Dendritic cell treated with granulocyte-macrophage colony-stimulating factor and Interleukin-4, amounts not matched to agents 40 ng/mL and 50 ng/mL, for 4 days (primary cell): ENCODE measurements around the gene GRAP.

Source experiments
- H3K27ac Mint-ChIP-seq: one replicate; pipeline ENCODE4 v1.8.0; 2022; ENCODE audit warnings: mild to moderate bottlenecking, mixed read lengths
- H3K27me3 Mint-ChIP-seq: one replicate; pipeline ENCODE4 v1.8.0; 2022; ENCODE audit warnings: mild to moderate bottlenecking, mixed read lengths
- H3K36me3 Mint-ChIP-seq: one replicate; pipeline ENCODE4 v1.8.0; 2022; ENCODE audit warnings: low read depth, mixed read lengths
- H3K4me1 Mint-ChIP-seq: one replicate; pipeline ENCODE4 v1.8.0; 2022; ENCODE audit warnings: low read depth, mixed read lengths
- H3K4me3 Mint-ChIP-seq: one replicate; pipeline ENCODE4 v1.8.0; 2022; ENCODE audit warnings: mild to moderate bottlenecking, moderate library complexity, mixed read lengths
- H3K9me3 Mint-ChIP-seq: one replicate; pipeline ENCODE4 v1.8.0; 2022; ENCODE audit warnings: mixed read lengths
- intact Hi-C: fragments of 100-400 bp; cut with micrococcal nuclease; formaldehyde crosslinking; loops from one replicate; pipeline ENCODE4 v1.15.0; 2022

The GRAP gene

DNA sequence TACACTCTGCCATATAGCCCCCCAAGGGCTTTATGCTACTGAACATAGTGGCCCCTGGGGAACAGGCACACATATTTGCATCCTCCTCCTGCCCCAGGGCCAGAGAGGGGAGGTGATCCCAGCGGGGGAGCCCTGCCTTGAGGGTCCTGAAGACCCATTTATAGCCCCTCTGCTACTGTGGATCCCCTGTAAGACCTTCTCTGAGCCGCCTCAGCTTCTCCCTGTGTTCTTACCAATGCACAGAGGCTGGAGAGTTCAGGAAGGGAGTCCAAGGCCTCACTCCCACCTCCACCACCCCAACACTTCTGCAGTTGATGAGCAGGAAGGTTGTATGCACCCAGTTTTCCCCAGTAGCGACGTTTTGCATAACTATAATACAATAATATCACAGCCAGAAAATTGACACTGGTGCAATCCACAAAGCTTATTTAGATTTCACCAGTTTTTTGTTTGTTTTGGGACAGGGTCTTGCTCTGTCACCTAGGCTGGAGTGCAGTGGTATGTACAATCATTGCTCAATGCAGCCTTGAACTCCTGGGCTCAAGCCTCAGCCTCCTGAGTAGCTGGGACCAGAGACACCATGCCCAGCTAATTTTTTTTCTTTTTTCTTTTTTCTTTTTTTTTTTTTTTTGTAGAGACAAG, 40.8 kb downstream of the GRAP start:
- Mint-ChIP-seq H3K4me1 (peaks cover 25% of the 10 kb centered on the region), H3K27me3 (peaks cover 48% of the 10 kb centered on the region), H3K27ac (no peak overlapping the region)

GRCh38 chr17:19005137-19005773, 41.5 kb downstream of the GRAP start:
- no peaks in the 10 kb centered on the region for H3K36me3 Mint-ChIP-seq
- peak overlapping the region; percentile 68 for H3K4me3 Mint-ChIP-seq
- no peaks in the 10 kb centered on the region for H3K9me3 Mint-ChIP-seq
- peaks cover 48% of the 10 kb centered on the region for H3K27me3 Mint-ChIP-seq
- peaks cover 25% of the 10 kb centered on the region for H3K4me1 Mint-ChIP-seq
- intact Hi-C loops, result no loop called here
- no peak overlapping the region for H3K27ac Mint-ChIP-seq

More for the DNA sequence above, 40.8 kb downstream of the GRAP start:
- no peak overlapping the region for H3K4me3 Mint-ChIP-seq
- H3K9me3 Mint-ChIP-seq, result no peaks in the 10 kb centered on the region
- intact Hi-C loops, result no loop called here
- no peaks in the 10 kb centered on the region for H3K36me3 Mint-ChIP-seq

- Mint-ChIP-seq H3K9me3 (no peaks in the 10 kb centered on the region), H3K27me3 (peaks cover 48% of the 10 kb centered on the region), H3K36me3 (no peaks in the 10 kb centered on the region), H3K4me1 (peaks cover 25% of the 10 kb centered on the region), H3K27ac (peak within 1 kb of the TSS; percentile 59), H3K4me3 (peak within 1 kb of the TSS; percentile 77)
- intact Hi-C loops, result no loop called here
Measured at GRCh38 chr17:19004421-19005136, 42.2 kb downstream of the GRAP start, which contains the start of gene FAM83G. Gene FAM83G (minus strand): TSS chr17:19004764. CDS start chr17:19004041, 723 bp downstream.

- intact Hi-C loops, result no loop called here
- Mint-ChIP-seq H3K9me3 (no peaks in the 10 kb centered on the region), H3K36me3 (no peaks in the 10 kb centered on the region), H3K27ac (peak overlapping the region; percentile 59), H3K4me1 (peaks cover 25% of the 10 kb centered on the region), H3K4me3 (peak overlapping the region; percentile 77), H3K27me3 (peaks cover 48% of the 10 kb centered on the region)
Measured at GRCh38 chr17:19003543-19004420, 43.0 kb downstream of the GRAP start.

DNA sequence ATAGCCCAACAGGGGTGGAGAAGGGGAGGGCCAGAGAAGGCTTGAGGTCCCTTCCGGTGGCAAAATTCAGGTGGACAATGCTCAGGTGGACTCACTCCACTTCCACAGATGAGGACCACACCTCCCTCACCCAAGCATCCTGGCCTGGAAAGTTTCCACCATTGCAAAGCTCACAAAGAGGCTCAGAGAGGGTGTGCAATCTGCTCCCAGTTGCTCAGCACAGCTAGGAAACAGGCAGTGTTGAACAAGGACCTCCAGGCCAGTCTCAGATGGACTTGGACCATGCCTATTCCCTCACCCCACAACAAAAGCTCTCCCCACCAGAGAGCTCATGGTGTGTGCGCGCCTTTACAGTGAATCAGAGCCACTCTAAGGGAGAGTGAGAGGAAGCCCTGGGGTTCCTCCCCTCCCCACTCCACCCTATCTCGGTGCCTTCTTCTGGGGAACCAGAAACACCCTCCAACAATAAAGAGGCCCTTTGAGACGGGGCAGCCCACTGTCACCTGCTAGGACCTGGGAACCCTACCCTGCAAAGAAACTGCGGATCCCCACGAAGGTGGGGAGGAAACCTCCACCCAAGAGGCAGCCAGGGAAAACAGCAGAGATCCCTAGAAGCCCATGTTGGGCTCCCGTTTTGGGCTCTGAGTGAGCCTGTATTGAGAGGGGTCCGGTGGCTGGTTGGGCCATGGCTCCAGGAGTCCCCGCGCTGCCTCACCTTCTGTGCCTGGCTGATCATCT, 43.8 kb downstream of the GRAP start:
- Mint-ChIP-seq H3K9me3 (no peaks in the 10 kb centered on the region), H3K27ac (peak overlapping the region; percentile 59), H3K27me3 (peaks cover 48% of the 10 kb centered on the region), H3K36me3 (no peaks in the 10 kb centered on the region), H3K4me3 (no peak overlapping the region), H3K4me1 (peaks cover 25% of the 10 kb centered on the region)
- intact Hi-C loops, result no loop called here

DNA sequence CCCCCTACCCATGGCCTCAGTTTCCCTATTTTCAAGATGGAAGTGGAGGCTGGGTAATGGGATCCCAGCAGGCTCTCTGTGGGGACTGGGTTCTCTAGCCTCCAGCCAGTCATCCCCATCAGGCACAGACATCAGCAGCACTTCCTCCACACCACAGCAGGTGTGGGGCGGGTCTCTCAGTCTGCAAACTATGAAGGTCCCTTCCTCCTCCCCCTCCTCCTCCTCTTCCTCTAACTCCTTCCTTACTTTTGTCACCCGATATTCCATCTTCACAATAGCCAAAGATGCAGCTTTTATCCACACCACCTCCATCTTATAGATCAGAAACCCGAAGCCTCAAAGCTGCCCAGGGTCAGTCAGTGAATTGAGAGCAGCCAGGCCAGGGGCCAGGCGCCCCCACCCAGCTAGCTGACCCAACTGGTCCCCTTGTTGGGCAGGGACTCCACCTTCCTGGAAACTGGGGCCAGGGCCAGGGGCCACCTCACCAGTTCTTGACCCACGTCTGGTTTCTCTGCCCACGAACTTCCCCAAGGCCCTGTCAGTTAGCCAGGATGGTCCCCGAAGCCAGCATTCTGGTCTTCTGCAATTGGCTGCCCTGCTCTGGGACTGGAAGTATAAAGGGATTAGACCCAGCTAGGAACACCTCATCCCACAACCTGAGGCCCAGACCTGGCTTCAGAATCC, 44.7 kb downstream of the GRAP start:
- Mint-ChIP-seq H3K9me3 (no peaks in the 10 kb centered on the region), H3K36me3 (no peaks in the 10 kb centered on the region), H3K27me3 (peaks cover 42% of the 10 kb centered on the region), H3K27ac (no peak overlapping the region), H3K4me3 (no peak overlapping the region), H3K4me1 (peaks cover 25% of the 10 kb centered on the region)
- intact Hi-C loops, result no loop called here

- no peak overlapping the region for H3K4me3 Mint-ChIP-seq
- H3K27ac Mint-ChIP-seq, result no peak overlapping the region
- intact Hi-C loops, result no loop called here
Measured at GRCh38 chr17:19000531-19001325, 46.0 kb downstream of the GRAP start.

GRCh38 chr17:18999911-19000310, 46.8 kb downstream of the GRAP start:
- H3K9me3 Mint-ChIP-seq, result peaks cover 9% of the 10 kb centered on the region

More at GRCh38 chr17:19000531-19001325, 46.0 kb downstream of the GRAP start:
- Mint-ChIP-seq H3K4me1 (peaks cover 25% of the 10 kb centered on the region), H3K9me3 (peaks cover 1% of the 10 kb centered on the region), H3K27me3 (peaks cover 39% of the 10 kb centered on the region), H3K36me3 (no peaks in the 10 kb centered on the region)

GRCh38 chr17:18999394-18999793, 47.4 kb downstream of the GRAP start:
- Mint-ChIP-seq H3K9me3 (peaks cover 11% of the 10 kb centered on the region), H3K4me1 (peaks cover 25% of the 10 kb centered on the region), H3K27me3 (peaks cover 36% of the 10 kb centered on the region), H3K4me3 (no peak overlapping the region), H3K27ac (no peak overlapping the region), H3K36me3 (no peaks in the 10 kb centered on the region)
- intact Hi-C loops, result no loop called here

More at GRCh38 chr17:18999911-19000310, 46.8 kb downstream of the GRAP start:
- Mint-ChIP-seq H3K27ac (no peak overlapping the region), H3K4me3 (no peak overlapping the region), H3K27me3 (peaks cover 37% of the 10 kb centered on the region), H3K4me1 (peaks cover 25% of the 10 kb centered on the region), H3K36me3 (no peaks in the 10 kb centered on the region)
- intact Hi-C loops, result no loop called here

DNA sequence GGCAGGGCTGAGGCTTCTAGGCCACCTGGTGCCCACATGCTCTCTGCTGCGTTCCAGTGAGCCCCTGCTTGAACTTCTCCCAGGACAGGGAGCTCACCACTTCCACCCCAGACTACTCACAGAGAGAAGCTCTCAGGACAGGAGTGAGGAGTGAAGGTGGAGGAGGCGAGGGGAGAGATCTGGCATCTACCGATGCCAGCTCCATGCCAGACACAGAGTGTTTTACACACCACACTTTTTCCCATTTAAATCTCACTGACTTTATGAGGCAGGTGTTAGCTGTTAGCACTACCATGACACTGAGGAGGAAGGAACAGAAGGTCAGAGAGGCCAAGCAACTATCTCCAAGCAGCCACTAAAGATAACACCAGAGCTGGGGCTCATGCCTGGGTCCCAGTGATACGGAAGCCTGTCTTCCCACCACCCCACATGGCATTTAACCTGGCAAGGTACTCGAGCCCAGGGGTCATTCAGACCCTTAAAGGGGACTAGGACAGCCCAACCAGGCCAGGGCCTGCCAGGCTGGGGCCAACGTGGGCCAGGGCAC, 49.0 kb downstream of the GRAP start:
- Mint-ChIP-seq H3K4me1 (peaks cover 21% of the 10 kb centered on the region), H3K36me3 (no peaks in the 10 kb centered on the region), H3K4me3 (no peak overlapping the region), H3K9me3 (peaks cover 11% of the 10 kb centered on the region), H3K27ac (no peak overlapping the region), H3K27me3 (peaks cover 36% of the 10 kb centered on the region)
- intact Hi-C loops, result no loop called here

- H3K9me3 Mint-ChIP-seq, result peaks cover 11% of the 10 kb centered on the region
- H3K36me3 Mint-ChIP-seq, result no peaks in the 10 kb centered on the region
- intact Hi-C loops, result no loop called here
- H3K4me1 Mint-ChIP-seq, result peaks cover 16% of the 10 kb centered on the region
- H3K27ac Mint-ChIP-seq, result no peak overlapping the region
- H3K27me3 Mint-ChIP-seq, result peaks cover 35% of the 10 kb centered on the region
- no peak overlapping the region for H3K4me3 Mint-ChIP-seq
Measured at GRCh38 chr17:18996458-18996857, 50.3 kb downstream of the GRAP start.

GRCh38 chr17:18995220-18995619, 51.5 kb downstream of the GRAP start:
- H3K27ac Mint-ChIP-seq, result no peak overlapping the region
- no peak overlapping the region for H3K4me3 Mint-ChIP-seq
- peaks cover 31% of the 10 kb centered on the region for H3K27me3 Mint-ChIP-seq
- peaks cover 13% of the 10 kb centered on the region for H3K4me1 Mint-ChIP-seq
- intact Hi-C loops, result no loop called here
- H3K9me3 Mint-ChIP-seq, result peaks cover 11% of the 10 kb centered on the region
- H3K36me3 Mint-ChIP-seq, result no peaks in the 10 kb centered on the region
